OCI-LY1 (cell line): Measurements from ENCODE around the gene KRTAP10-8.

Source experiments
- H2AFZ ChIP-seq: fragments of 200-600 bp; sonication (generic), shearing (Covaris generic); 2 replicates; pipeline ENCODE4 v1.6.0; 2014; ENCODE audit warnings: antibody characterized with exemption, mild to moderate bottlenecking, low read length
- H3F3A ChIP-seq: fragments of 200-600 bp; sonication (generic), shearing (Covaris generic); 2 replicates; pipeline ENCODE4 v1.6.0; 2014; ENCODE audit warnings: mild to moderate bottlenecking, antibody characterized with exemption, low read length, moderate library complexity; ENCODE audit not compliant: insufficient read depth
- H3K27ac ChIP-seq: fragments of 200-600 bp; sonication (generic); 2 replicates; pipeline ENCODE4 v1.5.1; 2014; ENCODE audit warnings: low read length, mixed run types, mild to moderate bottlenecking, low read depth; ENCODE audit not compliant: poor library complexity, severe bottlenecking
- H3K27me3 ChIP-seq: fragments of 200-600 bp; sonication (generic); 2 replicates; pipeline ENCODE4 v1.6.0; 2014; ENCODE audit warnings: antibody characterized with exemption, mild to moderate bottlenecking, low read length, moderate library complexity; ENCODE audit not compliant: insufficient read depth
- H3K36me3 ChIP-seq: fragments of 200-600 bp; sonication (generic); 2 replicates; pipeline ENCODE4 v1.6.1; 2014; ENCODE audit warnings: mild to moderate bottlenecking, antibody characterized with exemption, low read length, moderate library complexity, mixed read lengths; ENCODE audit not compliant: insufficient read depth
- H3K4me1 ChIP-seq: fragments of 200-600 bp; sonication (generic); 2 replicates; pipeline ENCODE4 v1.5.1; 2014; ENCODE audit warnings: mild to moderate bottlenecking, low read length, moderate library complexity; ENCODE audit not compliant: insufficient read depth, severe bottlenecking
- H3K4me2 ChIP-seq: fragments of 200-600 bp; sonication (generic), shearing (Covaris generic); 2 replicates; pipeline ENCODE4 v1.6.1; 2014; ENCODE audit warnings: low read length
- H3K4me3 ChIP-seq: fragments of 200-600 bp; sonication (generic); 2 replicates; pipeline ENCODE4 v1.5.1; 2014; ENCODE audit warnings: low read length, low read depth, mild to moderate bottlenecking, mixed read lengths; ENCODE audit not compliant: poor library complexity, severe bottlenecking
- H3K79me2 ChIP-seq: fragments of 200-600 bp; shearing (Covaris generic); 2 replicates; pipeline ENCODE4 v1.6.1; 2016; ENCODE audit warnings: mixed run types, low read length, mixed read lengths; ENCODE audit not compliant: insufficient read depth
- H3K9ac ChIP-seq: fragments of 200-600 bp; sonication (generic), shearing (Covaris generic); 2 replicates; pipeline ENCODE4 v1.6.1; 2014; ENCODE audit warnings: mild to moderate bottlenecking, low read length, mixed read lengths
- H3K9me2 ChIP-seq: fragments of 200-600 bp; sonication (generic), shearing (Covaris generic); 2 replicates; pipeline ENCODE4 v1.6.1; 2014; ENCODE audit warnings: low read depth, mild to moderate bottlenecking, low read length, mixed read lengths
- H3K9me3 ChIP-seq: fragments of 200-600 bp; shearing (Covaris generic); 2 replicates; pipeline ENCODE4 v1.6.1; 2014; ENCODE audit warnings: low read length, mixed read lengths
- H4K20me1 ChIP-seq: fragments of 200-600 bp; sonication (generic), shearing (Covaris generic); 2 replicates; pipeline ENCODE4 v1.6.0; 2016; ENCODE audit warnings: mild to moderate bottlenecking, low read length; ENCODE audit not compliant: insufficient read depth
- CTCF ChIP-seq: fragments of 200-600 bp; sonication (generic), shearing (Covaris generic); IDR thresholded peaks from 2 replicates; pipeline ENCODE4 v1.5.1; 2017; ENCODE audit warnings: mild to moderate bottlenecking, antibody characterized with exemption, low read length, moderate library complexity, mixed read lengths
- EZH2 ChIP-seq: fragments of 200-600 bp; sonication (generic), shearing (Covaris generic); IDR thresholded peaks from 2 replicates; pipeline ENCODE4 v1.8.0; 2017; ENCODE audit warnings: borderline replicate concordance, mixed run types, mild to moderate bottlenecking, antibody characterized with exemption, low read length, moderate library complexity, mixed read lengths

KRTAP10-8 gene

DNA sequence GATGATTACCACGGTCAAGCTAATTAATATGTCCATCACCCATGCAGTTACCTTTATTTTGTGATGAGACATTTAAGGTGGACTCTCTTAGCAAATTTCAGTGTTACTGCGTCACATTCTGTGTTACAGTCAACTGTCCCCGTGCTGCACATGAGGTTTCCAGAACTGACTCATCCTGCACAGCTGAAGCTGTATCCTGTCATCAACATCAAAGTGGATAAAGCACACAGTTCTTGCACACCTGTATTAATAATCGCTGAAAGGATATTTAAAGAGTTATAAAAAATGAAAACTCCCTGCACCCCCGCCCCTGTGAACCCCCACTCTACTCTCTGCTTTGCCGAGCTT, 28.1 kb upstream of the KRTAP10-8 start:
- H3K4me2 ChIP-seq = no peak overlapping the region
- H3K9me2 ChIP-seq = no peaks in the 10 kb centered on the region
- H3K9me3 ChIP-seq = no peaks in the 10 kb centered on the region
- H3K27ac ChIP-seq = no peak overlapping the region
- H4K20me1 ChIP-seq = no peaks in the 10 kb centered on the region
- TF ChIP-seq CTCF (no peak), EZH2 (no peak)
- H3K27me3 ChIP-seq = no peaks in the 10 kb centered on the region
- no peak overlapping the region for H2AFZ ChIP-seq
- H3K36me3 ChIP-seq = no peaks in the 10 kb centered on the region
- H3K9ac ChIP-seq = no peak overlapping the region
- no peaks in the 10 kb centered on the region for H3K4me1 ChIP-seq
- H3K79me2 ChIP-seq = no peaks in the 10 kb centered on the region
- H3K4me3 ChIP-seq = no peak overlapping the region
- H3F3A ChIP-seq = no peaks in the 10 kb centered on the region

- Histone ChIP-seq H4K20me1 (no peaks in the 10 kb centered on the region), H3K4me2 (no peak overlapping the region), H3K4me1 (no peaks in the 10 kb centered on the region), H3K4me3 (no peak overlapping the region), H3K9me2 (no peaks in the 10 kb centered on the region), H3K27ac (no peak overlapping the region), H3K79me2 (no peaks in the 10 kb centered on the region), H3K27me3 (no peaks in the 10 kb centered on the region), H3K36me3 (no peaks in the 10 kb centered on the region), H2AFZ (no peak overlapping the region), H3F3A (no peaks in the 10 kb centered on the region), H3K9ac (no peak overlapping the region), H3K9me3 (no peaks in the 10 kb centered on the region)
- TF ChIP-seq CTCF (no peak), EZH2 (no peak)
Observed at GRCh38 chr21:44585892-44586291, 26.0 kb upstream of the KRTAP10-8 start.

DNA sequence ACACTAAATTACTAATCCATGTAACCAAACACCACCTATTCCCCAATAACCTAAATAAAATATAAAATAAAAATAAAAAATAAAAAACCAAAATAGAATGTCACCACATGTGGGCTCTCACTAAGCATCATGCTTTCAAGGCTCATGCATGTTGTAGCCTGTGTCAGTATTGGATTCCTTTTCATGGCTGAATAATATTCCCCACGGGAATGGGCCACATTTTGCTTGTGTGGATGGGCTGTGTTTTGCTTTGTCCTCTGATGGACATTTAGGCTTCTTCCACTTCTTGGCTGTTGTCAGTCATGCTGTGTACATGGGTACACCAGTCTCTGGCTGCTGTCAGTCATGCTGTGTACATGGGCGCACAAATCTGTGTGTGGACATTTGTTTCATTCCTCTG, 22.8 kb upstream of the KRTAP10-8 start:
- H4K20me1 ChIP-seq = no peaks in the 10 kb centered on the region
- H3K27me3 ChIP-seq = no peaks in the 10 kb centered on the region
- H3K4me3 ChIP-seq = no peak overlapping the region
- no peaks in the 10 kb centered on the region for H3F3A ChIP-seq
- no peak overlapping the region for H3K9ac ChIP-seq
- H3K27ac ChIP-seq = no peak overlapping the region
- H3K4me2 ChIP-seq = no peak overlapping the region
- no peak for TF ChIP-seq EZH2
- TF ChIP-seq CTCF = no peak
- no peaks in the 10 kb centered on the region for H3K9me2 ChIP-seq
- no peak overlapping the region for H2AFZ ChIP-seq
- H3K79me2 ChIP-seq = no peaks in the 10 kb centered on the region
- H3K4me1 ChIP-seq = no peaks in the 10 kb centered on the region
- no peaks in the 10 kb centered on the region for H3K9me3 ChIP-seq
- no peaks in the 10 kb centered on the region for H3K36me3 ChIP-seq
